Endodermal cell (in vitro differentiated cells): ENCODE results near the gene ATXN7L1. TPM values are rescaled to one million over a fixed set of nuclear protein-coding genes. Genes with fewer than 3 reads are reported as not detected.
A peak's percentile ranks its signal among the peaks of the same experiment; 100 is the strongest.

Source experiments
- DNase-seq: peaks from one replicate; pipeline ENCODE4 v3.0.0-alpha.2; 2017
- H3K27ac ChIP-seq: 2 replicates; pipeline ENCODE4 v1.5.1; 2013; ENCODE audit warnings: mild to moderate bottlenecking, low read depth, low read length, moderate library complexity
- H3K27me3 ChIP-seq: 2 replicates; pipeline ENCODE4 v1.6.1; 2013; ENCODE audit warnings: mild to moderate bottlenecking, low read length, moderate library complexity; ENCODE audit not compliant: insufficient read depth, control insufficient read depth, poor library complexity, severe bottlenecking
- H3K36me3 ChIP-seq: 2 replicates; pipeline ENCODE4 v1.7.0; 2013; ENCODE audit warnings: mild to moderate bottlenecking, low read length, moderate library complexity; ENCODE audit not compliant: control insufficient read depth, insufficient read depth
- H3K4me1 ChIP-seq: one replicate; pipeline ENCODE4 v1.7.0; 2013; ENCODE audit warnings: low read length; ENCODE audit not compliant: control insufficient read depth, insufficient read depth
- H3K4me3 ChIP-seq: 2 replicates; pipeline ENCODE4 v1.5.1; 2013; ENCODE audit warnings: mild to moderate bottlenecking, low read length, moderate library complexity
- H3K9ac ChIP-seq: 2 replicates; pipeline ENCODE4 v1.6.1; 2013; ENCODE audit warnings: mild to moderate bottlenecking, low read length, moderate library complexity; ENCODE audit not compliant: poor library complexity, severe bottlenecking; ENCODE audit errors: extremely low read depth
- H3K9me3 ChIP-seq: 2 replicates; pipeline ENCODE4 v1.6.1; 2013; ENCODE audit warnings: mild to moderate bottlenecking, low read length, moderate library complexity; ENCODE audit not compliant: control insufficient read depth
- H3K27ac Mint-ChIP-seq: 2 replicates; pipeline ENCODE4 v1.8.0; 2020; ENCODE audit warnings: mixed read lengths
- H3K27me3 Mint-ChIP-seq: 2 replicates; pipeline ENCODE4 v1.8.0; 2021; ENCODE audit warnings: mild to moderate bottlenecking, mixed read lengths; ENCODE audit not compliant: insufficient read depth
- H3K36me3 Mint-ChIP-seq: 2 replicates; pipeline ENCODE4 v1.8.0; 2020; ENCODE audit warnings: low read depth, mixed read lengths
- H3K4me1 Mint-ChIP-seq: 2 replicates; pipeline ENCODE4 v1.8.0; 2020; ENCODE audit warnings: mixed read lengths
- H3K4me3 Mint-ChIP-seq: 2 replicates; pipeline ENCODE4 v1.8.0; 2020; ENCODE audit warnings: mild to moderate bottlenecking, moderate library complexity, mixed read lengths
- H3K9me3 Mint-ChIP-seq: 2 replicates; pipeline ENCODE4 v1.8.0; 2020; ENCODE audit warnings: mild to moderate bottlenecking, mixed read lengths
- WGBS, 2 experiments: methylation state at CpG; one replicate each; pipeline versions ENCODE4 v1.1.5 to v1.1.7; 2013; ENCODE audit warnings: missing lambda C conversion rate in 2 of 2, mixed read lengths in 1 of 2; ENCODE audit not compliant: insufficient coverage in 1 of 2, insufficient read length in 1 of 2; 5-methylcytosine and 5-hydroxymethylcytosine counted together
- total RNA-seq, 2 donors: library from RNA; stranded (reverse); fragmentation: NEBNext Ultra II Directional in 1 of 2; extraction: Animal tissue kit (Norgen Biotek cat#: 25700) in 1 of 2; gene quantifications; 2 replicates in 1 of 2; 3 replicates in 1 of 2; pipeline ENCODE4 v1.2.1, GENCODE V29; 2021
- TF ChIP-seq, protein P1 (sequence below): fragments of 200-600 bp; sonication (generic); conservative IDR thresholded peaks from 2 replicates; pipeline ENCODE4 v1.5.0; 2021; ENCODE audit warnings: antibody characterized with exemption, mild to moderate bottlenecking

ATXN7L1 gene
- total RNA-seq, 2 donors from 2014 or later, result 16.9 to 30.4 TPM

DNA sequence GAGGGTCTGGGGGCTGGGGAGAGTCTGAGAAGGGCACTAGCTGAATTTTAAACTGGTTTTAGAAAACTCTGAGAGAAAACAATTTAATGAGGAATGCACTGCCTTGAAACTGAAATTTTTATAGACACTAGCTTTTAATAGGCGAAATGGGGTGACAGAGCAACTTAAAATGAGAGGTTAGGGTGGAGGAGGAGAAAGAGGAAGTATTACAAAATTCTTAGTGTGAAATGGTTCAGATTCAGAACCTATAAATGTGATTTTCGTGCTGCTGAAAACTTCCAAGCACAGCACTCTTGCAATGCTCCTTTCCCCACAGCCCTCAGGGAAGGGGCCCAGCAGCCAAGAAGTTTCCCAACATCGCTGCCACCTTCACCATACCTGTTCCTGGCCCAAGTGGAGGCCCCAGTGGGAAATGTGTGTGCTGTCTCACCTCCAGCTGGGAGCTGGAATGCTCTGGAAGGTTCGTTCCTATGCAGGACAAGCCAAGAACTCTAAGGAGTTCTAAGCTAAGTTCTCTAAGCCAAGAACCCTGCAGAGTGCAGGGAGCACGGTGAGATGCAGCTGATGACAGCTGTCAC lies 60.0 kb downstream of the ATXN7L1 start:
- no peaks in the 10 kb centered on the region for H3K27me3 ChIP-seq
- no peak for DNase-seq
- Mint-ChIP-seq H3K9me3 (no peaks in the 10 kb centered on the region), H3K4me1 (peaks cover 64% of the 10 kb centered on the region), H3K4me3 (no peak overlapping the region), H3K36me3 (peaks cover 12% of the 10 kb centered on the region), H3K27ac (no peak overlapping the region), H3K27me3 (no peaks in the 10 kb centered on the region)
- peaks cover 18% of the 10 kb centered on the region for H3K4me1 ChIP-seq
- no peaks in the 10 kb centered on the region for H3K36me3 ChIP-seq
- TF ChIP-seq, protein P1, sequence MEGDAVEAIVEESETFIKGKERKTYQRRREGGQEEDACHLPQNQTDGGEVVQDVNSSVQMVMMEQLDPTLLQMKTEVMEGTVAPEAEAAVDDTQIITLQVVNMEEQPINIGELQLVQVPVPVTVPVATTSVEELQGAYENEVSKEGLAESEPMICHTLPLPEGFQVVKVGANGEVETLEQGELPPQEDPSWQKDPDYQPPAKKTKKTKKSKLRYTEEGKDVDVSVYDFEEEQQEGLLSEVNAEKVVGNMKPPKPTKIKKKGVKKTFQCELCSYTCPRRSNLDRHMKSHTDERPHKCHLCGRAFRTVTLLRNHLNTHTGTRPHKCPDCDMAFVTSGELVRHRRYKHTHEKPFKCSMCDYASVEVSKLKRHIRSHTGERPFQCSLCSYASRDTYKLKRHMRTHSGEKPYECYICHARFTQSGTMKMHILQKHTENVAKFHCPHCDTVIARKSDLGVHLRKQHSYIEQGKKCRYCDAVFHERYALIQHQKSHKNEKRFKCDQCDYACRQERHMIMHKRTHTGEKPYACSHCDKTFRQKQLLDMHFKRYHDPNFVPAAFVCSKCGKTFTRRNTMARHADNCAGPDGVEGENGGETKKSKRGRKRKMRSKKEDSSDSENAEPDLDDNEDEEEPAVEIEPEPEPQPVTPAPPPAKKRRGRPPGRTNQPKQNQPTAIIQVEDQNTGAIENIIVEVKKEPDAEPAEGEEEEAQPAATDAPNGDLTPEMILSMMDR, result no peak
- H3K9me3 ChIP-seq, result no peaks in the 10 kb centered on the region
- no peak overlapping the region for H3K4me3 ChIP-seq
- no peak overlapping the region for H3K27ac ChIP-seq
- no peak overlapping the region for H3K9ac ChIP-seq
- 68 to 75% methylated on average over 4 to 5 of the region's 5 CpGs for WGBS, 2 experiments

DNA sequence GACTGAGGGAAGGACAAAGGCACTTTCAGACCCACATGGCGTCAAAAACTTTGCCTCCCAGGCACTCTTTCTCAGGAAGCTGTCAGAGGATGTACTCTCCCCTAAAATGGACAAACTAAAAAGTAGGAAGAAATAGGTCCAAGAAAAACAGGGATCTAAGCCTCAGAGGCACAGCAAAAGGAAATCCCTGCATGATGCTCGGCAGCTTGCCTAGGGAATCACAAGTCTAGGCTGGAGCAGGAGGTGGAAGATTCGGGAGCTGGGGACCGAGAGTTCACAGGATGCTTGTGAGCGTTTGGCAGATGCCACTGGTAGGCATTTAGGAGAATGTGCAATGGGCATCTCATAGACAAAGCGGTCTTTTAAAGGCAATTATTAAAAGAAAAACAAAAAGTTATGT lies 60.8 kb downstream of the ATXN7L1 start:
- Histone ChIP-seq H3K9ac (no peak overlapping the region), H3K27me3 (no peaks in the 10 kb centered on the region), H3K4me3 (no peak overlapping the region), H3K4me1 (peaks cover 16% of the 10 kb centered on the region), H3K9me3 (no peaks in the 10 kb centered on the region), H3K27ac (no peak overlapping the region), H3K36me3 (no peaks in the 10 kb centered on the region)
- Mint-ChIP-seq H3K4me1 (peaks cover 60% of the 10 kb centered on the region), H3K36me3 (peaks cover 9% of the 10 kb centered on the region), H3K9me3 (no peaks in the 10 kb centered on the region), H3K27me3 (no peaks in the 10 kb centered on the region), H3K27ac (no peak overlapping the region), H3K4me3 (no peak overlapping the region)
- DNase-seq, result no peak
- TF ChIP-seq, protein P1, result no peak
- WGBS, 2 experiments, result 91 to 94% methylated on average over 5 to 6 of the region's 6 CpGs

DNA sequence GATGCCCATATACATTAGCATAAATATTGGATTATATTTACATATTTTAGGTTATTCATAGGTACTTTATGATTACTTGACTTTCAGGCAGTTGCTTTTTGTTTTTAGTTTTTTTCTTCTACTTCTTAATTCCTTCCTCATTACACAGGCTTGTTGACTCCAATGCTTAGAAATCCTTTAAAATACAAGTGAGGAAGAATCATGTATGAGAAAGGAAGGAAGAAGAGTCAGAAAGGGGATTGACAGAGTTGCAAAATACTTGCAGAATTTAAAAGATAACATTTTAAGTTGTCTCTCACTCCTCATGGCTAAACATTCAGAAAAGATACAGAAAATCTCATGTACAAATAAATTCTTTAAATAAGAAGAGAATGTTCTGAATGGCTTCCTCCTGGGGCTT lies 61.9 kb downstream of the ATXN7L1 start:
- peaks cover 3% of the 10 kb centered on the region for H3K36me3 Mint-ChIP-seq
- peaks cover 55% of the 10 kb centered on the region for H3K4me1 Mint-ChIP-seq
- no peak overlapping the region for H3K27ac Mint-ChIP-seq
- Histone ChIP-seq H3K9ac (no peak overlapping the region), H3K4me1 (peaks cover 14% of the 10 kb centered on the region), H3K27ac (no peak overlapping the region), H3K27me3 (no peaks in the 10 kb centered on the region), H3K9me3 (no peaks in the 10 kb centered on the region), H3K36me3 (no peaks in the 10 kb centered on the region), H3K4me3 (peak overlapping the region; percentile 54)
- no peak for DNase-seq
- TF ChIP-seq, protein P1, result no peak
- H3K27me3 Mint-ChIP-seq, result no peaks in the 10 kb centered on the region
- H3K9me3 Mint-ChIP-seq, result no peaks in the 10 kb centered on the region
- no peak overlapping the region for H3K4me3 Mint-ChIP-seq
